WTC11 (cell line): ENCODE data around the gene VCX3A.

Experiments used
- MAX ChIP-seq: sonication (generic); formaldehyde crosslinking; IDR thresholded peaks from 2 replicates; pipeline ENCODE4 v1.8.0; 2022; ENCODE audit warnings: mild to moderate bottlenecking, missing genetic modification reagents
- OVOL2 ChIP-seq: fragments of 250-450 bp; sonication (Bioruptor Pico); IDR thresholded peaks from 2 replicates; pipeline ENCODE4 v1.9.0; 2021; ENCODE audit warnings: mild to moderate bottlenecking, borderline replicate concordance

- TF ChIP-seq OVOL2 (CRISPR knock-in tag), result no peak
- no peak for TF ChIP-seq MAX (CRISPR knock-in tag)
Observed at GRCh38 chrX:6498324-6498723, 36.6 kb downstream of the VCX3A start.
